ENCODE results near the gene COL18A1. TPM values are rescaled to one million over a fixed set of nuclear protein-coding genes. Genes with fewer than 3 reads are reported as not detected.

The COL18A1 gene
- polyA plus RNA-seq, 1 of the 3 experiments (the other 2 are of a cell fraction) = 118 TPM

DNA sequence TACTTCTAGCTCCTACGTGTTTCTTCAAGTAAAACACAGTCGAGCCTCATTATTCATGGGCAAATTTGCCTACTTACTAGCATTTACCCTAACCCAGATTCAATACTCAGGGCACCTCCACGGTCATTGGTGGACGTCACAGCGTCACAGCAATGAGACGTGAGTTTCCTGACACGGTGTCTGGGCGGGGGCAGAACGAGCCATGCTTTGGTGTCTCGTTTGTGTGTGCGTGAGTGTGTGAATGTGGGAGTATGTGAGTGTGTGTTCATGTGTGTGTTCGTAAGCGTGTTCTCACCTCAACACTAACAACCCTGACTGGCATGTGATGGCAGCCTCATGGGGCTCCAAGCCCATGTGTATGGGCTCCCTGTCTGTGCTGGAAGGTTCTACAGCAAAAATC is 17.5 kb upstream of the COL18A1 start (continued):
- TF ChIP-seq RAD21 (IDR thresholded peaks at IDR 0.05; ENCODE audit: low read length) = no peak
- TF ChIP-seq RCOR1 (IDR thresholded peaks at IDR 0.05; ENCODE audit: low read length) = no peak
- TF ChIP-seq, protein P1, sequence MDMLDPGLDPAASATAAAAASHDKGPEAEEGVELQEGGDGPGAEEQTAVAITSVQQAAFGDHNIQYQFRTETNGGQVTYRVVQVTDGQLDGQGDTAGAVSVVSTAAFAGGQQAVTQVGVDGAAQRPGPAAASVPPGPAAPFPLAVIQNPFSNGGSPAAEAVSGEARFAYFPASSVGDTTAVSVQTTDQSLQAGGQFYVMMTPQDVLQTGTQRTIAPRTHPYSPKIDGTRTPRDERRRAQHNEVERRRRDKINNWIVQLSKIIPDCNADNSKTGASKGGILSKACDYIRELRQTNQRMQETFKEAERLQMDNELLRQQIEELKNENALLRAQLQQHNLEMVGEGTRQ (IDR thresholded peaks at IDR 0.05; ENCODE audit: borderline replicate concordance, low read depth, low read length) = no peak
- TF ChIP-seq GATA2 (CRISPR knock-in tag; IDR thresholded peaks at IDR 0.05) = no peak
- TF ChIP-seq SIN3A (IDR thresholded peaks at IDR 0.05; ENCODE audit: borderline replicate concordance, low read depth, low read length) = no peak
- TF ChIP-seq TCF12 (IDR thresholded peaks at IDR 0.05) = no peak

DNA sequence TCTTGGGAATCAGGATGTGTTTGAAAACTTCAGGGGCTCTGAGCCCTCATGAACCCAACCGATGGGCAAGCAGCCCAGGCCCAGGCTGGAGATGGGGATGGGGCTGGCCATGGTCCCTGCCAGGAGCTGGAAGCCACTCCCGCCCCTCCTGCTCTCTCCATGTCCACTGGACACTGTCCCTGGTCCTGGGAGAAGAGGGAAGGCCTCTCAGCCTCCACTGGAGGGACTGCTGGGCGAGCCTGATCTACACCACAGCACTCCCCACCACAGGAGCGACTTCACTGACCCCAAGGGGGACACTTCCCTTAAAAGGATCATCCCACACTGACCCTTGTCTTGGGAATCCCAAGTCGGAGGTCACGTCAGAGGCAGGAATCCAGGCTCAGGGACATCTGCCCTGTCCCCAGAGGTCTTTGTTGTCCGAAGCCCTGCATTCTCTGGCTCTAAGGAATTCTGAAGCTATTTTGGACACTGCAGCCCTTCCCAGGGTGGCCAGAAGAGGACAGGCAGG is 16.9 kb upstream of the COL18A1 start:
- Histone ChIP-seq H3K27me3 (ENCODE audit: insufficient read depth) (no peaks in the 10 kb centered on the region), H3K4me2 (no peak overlapping the region), H3K36me3 (replicated peaks in 1 of 2; ENCODE audit: control insufficient read depth in 1 of 2, insufficient read depth in 2 of 2, low read length in 1 of 2) (no peaks in the 10 kb centered on the region), H3K9ac (no peak overlapping the region), H3K9me2 (no peaks in the 10 kb centered on the region), H3F3A (replicated peaks; ENCODE audit: insufficient read depth) (no peaks in the 10 kb centered on the region), H3K27ac (ENCODE audit: low read depth in 2 of 2, low read length in 1 of 2) (0 out of 4 replicates have a peak overlapping the region, but pooled peaks of 1 of the 2 experiments have one; percentile 41), H3K4me1 (ENCODE audit: control insufficient read depth in 1 of 2, insufficient read depth in 2 of 2, low read depth in 1 of 2, low read length in 1 of 2) (peaks cover 9 to 13% of the 10 kb centered on the region in 2 experiments; a peak in 2 of 4 replicates), H3K9me3 (no peaks in the 10 kb centered on the region), H3K4me3 (ENCODE audit: low read depth in 2 of 2, low read length in 1 of 2) (no peak overlapping the region), H4K20me1 (ENCODE audit: insufficient read depth) (no peaks in the 10 kb centered on the region), H3K79me2 (ENCODE audit: insufficient read depth) (no peaks in the 10 kb centered on the region), H2AFZ (ENCODE audit: low read depth) (no peak overlapping the region)
- WGBS (ENCODE audit: low lambda C conversion rate) = 100% methylated on average over 5 of the region's 7 CpGs
- CTCF ChIA-PET = no interaction called here
- DNase-seq = no peak
- POLR2A ChIA-PET = no interaction called here
- TF ChIP-seq REST (IDR thresholded peaks at IDR 0.05; ENCODE audit: low read depth, low read length) = peak; percentile 85
- TF ChIP-seq JUND (IDR thresholded peaks at IDR 0.05) = no peak

- Histone ChIP-seq H3K27ac (ENCODE audit: low read depth in 2 of 2, low read length in 1 of 2) (no peak overlapping the region), H3K79me2 (ENCODE audit: insufficient read depth) (no peaks in the 10 kb centered on the region), H3K9me3 (no peaks in the 10 kb centered on the region), H2AFZ (ENCODE audit: low read depth) (no peak overlapping the region), H3K27me3 (ENCODE audit: insufficient read depth) (no peaks in the 10 kb centered on the region), H3K9me2 (no peaks in the 10 kb centered on the region), H3K4me1 (ENCODE audit: control insufficient read depth in 1 of 2, insufficient read depth in 2 of 2, low read depth in 1 of 2, low read length in 1 of 2) (peaks cover 9 to 13% of the 10 kb centered on the region in 2 experiments; a peak in 2 of 4 replicates), H3K4me2 (no peak overlapping the region), H3K9ac (no peak overlapping the region), H4K20me1 (ENCODE audit: insufficient read depth) (no peaks in the 10 kb centered on the region), H3K36me3 (replicated peaks in 1 of 2; ENCODE audit: control insufficient read depth in 1 of 2, insufficient read depth in 2 of 2, low read length in 1 of 2) (no peaks in the 10 kb centered on the region), H3F3A (replicated peaks; ENCODE audit: insufficient read depth) (no peaks in the 10 kb centered on the region), H3K4me3 (ENCODE audit: low read depth in 2 of 2, low read length in 1 of 2) (no peak overlapping the region)
- no peak for DNase-seq
- ChIA-PET CTCF (no interaction called here), POLR2A (no interaction called here)
- 88% methylated on average over 12 of the region's 19 CpGs for WGBS (ENCODE audit: low lambda C conversion rate)
- TF ChIP-seq GATA2 (CRISPR knock-in tag; IDR thresholded peaks at IDR 0.05) (no peak), GABPA (IDR thresholded peaks at IDR 0.05; ENCODE audit: low read depth) (no peak), MAX (IDR thresholded peaks at IDR 0.05; ENCODE audit: low read depth) (no peak), NRF1 (IDR thresholded peaks at IDR 0.05; ENCODE audit: low read depth, low read length) (no peak), YY1 (IDR thresholded peaks at IDR 0.05; ENCODE audit: low read depth) (no peak), MXI1 (IDR thresholded peaks at IDR 0.05; ENCODE audit: low read depth, low read length) (no peak), FOXJ3 (CRISPR knock-in tag; IDR thresholded peaks at IDR 0.05) (no peak), RXRA (IDR thresholded peaks at IDR 0.05; ENCODE audit: borderline replicate concordance, low read depth) (no peak), CTCF (IDR thresholded peaks at IDR 0.05) (no peak), MEF2A (IDR thresholded peaks at IDR 0.05; ENCODE audit: borderline replicate concordance, low read depth) (no peak)
- TF ChIP-seq, protein P1 (IDR thresholded peaks at IDR 0.05; ENCODE audit: borderline replicate concordance, low read depth, low read length) = no peak
Observed at GRCh38 chr21:45388611-45389296, 16.2 kb upstream of the COL18A1 start.
